Measurements from ENCODE around the gene RIOX2. TPM values are rescaled to one million over a fixed set of nuclear protein-coding genes. Genes with fewer than 3 reads are reported as not detected.

RIOX2 gene
- total RNA-seq, 2 experiments from 2014 or later, result 23.8 to 24.2 TPM

GRCh38 chr3:97979610-97980009, 7.4 kb upstream of the RIOX2 start:
- H3K27me3 Mint-ChIP-seq, result no peaks in the 10 kb centered on the region
- peaks cover 2% of the 10 kb centered on the region for H3K36me3 Mint-ChIP-seq
- H3K27ac Mint-ChIP-seq, result no peak overlapping the region
- POLR2A ChIA-PET, result no interaction called here
- no peak overlapping the region for H3K4me3 Mint-ChIP-seq
- peaks cover 23% of the 10 kb centered on the region for H3K4me1 Mint-ChIP-seq
- ATAC-seq (ENCODE audit: low read depth), result no peak
- no peaks in the 10 kb centered on the region for H3K9me3 Mint-ChIP-seq
- no peak for DNase-seq

- ATAC-seq (ENCODE audit: low read depth), result no peak
- POLR2A ChIA-PET, result no interaction called here
- H3K4me3 Mint-ChIP-seq, result peak overlapping the region; percentile 58
- no peak overlapping the region for H3K27ac Mint-ChIP-seq
- H3K4me1 Mint-ChIP-seq, result peaks cover 29% of the 10 kb centered on the region
- DNase-seq, result no peak
- no peaks in the 10 kb centered on the region for H3K9me3 Mint-ChIP-seq
- H3K27me3 Mint-ChIP-seq, result no peaks in the 10 kb centered on the region
- peaks cover 2% of the 10 kb centered on the region for H3K36me3 Mint-ChIP-seq
Observed at GRCh38 chr3:97975466-97975865, 3.2 kb upstream of the RIOX2 start.

- Mint-ChIP-seq H3K9me3 (no peaks in the 10 kb centered on the region), H3K4me1 (peaks cover 34% of the 10 kb centered on the region), H3K36me3 (peaks cover 2% of the 10 kb centered on the region), H3K27me3 (no peaks in the 10 kb centered on the region), H3K4me3 (peak overlapping the region; percentile 58), H3K27ac (no peak overlapping the region)
- POLR2A ChIA-PET, result no interaction called here
- no peak for DNase-seq
- no peak for ATAC-seq (ENCODE audit: low read depth)
Observed at GRCh38 chr3:97974996-97975395, 2.8 kb upstream of the RIOX2 start.

GRCh38 chr3:97972976-97973375, 745 bp upstream of the RIOX2 start:
- H3K4me3 Mint-ChIP-seq, result peak overlapping the region; percentile 65
- ATAC-seq (ENCODE audit: low read depth) (no peak), DNase-seq (no peak)
- H3K9me3 Mint-ChIP-seq, result no peaks in the 10 kb centered on the region
- H3K4me1 Mint-ChIP-seq, result peaks cover 51% of the 10 kb centered on the region
- POLR2A ChIA-PET, result no interaction called here
- peak overlapping the region; percentile 2 for H3K27ac Mint-ChIP-seq
- peaks cover 4% of the 10 kb centered on the region for H3K36me3 Mint-ChIP-seq
- H3K27me3 Mint-ChIP-seq, result no peaks in the 10 kb centered on the region

GRCh38 chr3:97970956-97971620, 1.1 kb downstream of the RIOX2 start:
- Mint-ChIP-seq H3K36me3 (peaks cover 9% of the 10 kb centered on the region), H3K9me3 (no peaks in the 10 kb centered on the region), H3K4me3 (peak overlapping the region; percentile 86), H3K27ac (peak overlapping the region; percentile 93), H3K4me1 (peaks cover 58% of the 10 kb centered on the region), H3K27me3 (no peaks in the 10 kb centered on the region)
- ATAC-seq (ENCODE audit: low read depth) (no peak), DNase-seq (no peak)
- POLR2A ChIA-PET, result interaction anchor here (0.8 to 1.8 kb wide), 2 partner anchors 20 to 150 kb away, joined by 3 to 10 read pairs; partner anchors contain the start of gene CRYBG3

GRCh38 chr3:97970156-97970555, 2.1 kb downstream of the RIOX2 start:
- H3K9me3 Mint-ChIP-seq, result no peaks in the 10 kb centered on the region
- ATAC-seq (ENCODE audit: low read depth) (no peak), DNase-seq (no peak)
- H3K36me3 Mint-ChIP-seq, result peaks cover 13% of the 10 kb centered on the region
- H3K4me3 Mint-ChIP-seq, result peak overlapping the region; percentile 86
- H3K4me1 Mint-ChIP-seq, result peaks cover 57% of the 10 kb centered on the region
- H3K27ac Mint-ChIP-seq, result peak overlapping the region; percentile 19
- no peaks in the 10 kb centered on the region for H3K27me3 Mint-ChIP-seq
- POLR2A ChIA-PET, result no interaction called here

GRCh38 chr3:97969541-97969940, 2.7 kb downstream of the RIOX2 start:
- POLR2A ChIA-PET, result interaction anchor here (1.0 kb wide), 1 partner anchor 144 kb away, joined by 3 read pairs; no protein-coding TSS in a partner anchor
- DNase-seq, result no peak
- Mint-ChIP-seq H3K9me3 (no peaks in the 10 kb centered on the region), H3K27me3 (no peaks in the 10 kb centered on the region), H3K4me1 (peaks cover 54% of the 10 kb centered on the region), H3K36me3 (peaks cover 13% of the 10 kb centered on the region), H3K27ac (peak overlapping the region; percentile 19), H3K4me3 (no peak overlapping the region)
- ATAC-seq (ENCODE audit: low read depth), result no peak

GRCh38 chr3:97968376-97968775, 3.9 kb downstream of the RIOX2 start:
- Mint-ChIP-seq H3K27me3 (no peaks in the 10 kb centered on the region), H3K27ac (peak overlapping the region; percentile 26), H3K4me3 (peak overlapping the region; percentile 41), H3K9me3 (no peaks in the 10 kb centered on the region), H3K36me3 (peaks cover 21% of the 10 kb centered on the region), H3K4me1 (peaks cover 55% of the 10 kb centered on the region)
- DNase-seq, result no peak
- ATAC-seq (ENCODE audit: low read depth), result peak; percentile 30
- POLR2A ChIA-PET, result interaction anchor here (0.7 to 1.0 kb wide), 2 partner anchors 143 to 146 kb away, joined by 3 to 4 read pairs; partner anchors contain the start of gene CRYBG3

- POLR2A ChIA-PET, result no interaction called here
- Mint-ChIP-seq H3K4me1 (peaks cover 54% of the 10 kb centered on the region), H3K36me3 (peaks cover 21% of the 10 kb centered on the region), H3K9me3 (no peaks in the 10 kb centered on the region), H3K27ac (peak overlapping the region; percentile 26), H3K4me3 (peak overlapping the region; percentile 41), H3K27me3 (no peaks in the 10 kb centered on the region)
- no peak for ATAC-seq (ENCODE audit: low read depth)
- no peak for DNase-seq
Observed at GRCh38 chr3:97967966-97968365, 4.3 kb downstream of the RIOX2 start.

- no peak overlapping the region for H3K27ac Mint-ChIP-seq
- no peaks in the 10 kb centered on the region for H3K9me3 Mint-ChIP-seq
- no peaks in the 10 kb centered on the region for H3K27me3 Mint-ChIP-seq
- ATAC-seq (ENCODE audit: low read depth) (no peak), DNase-seq (no peak)
- H3K36me3 Mint-ChIP-seq, result peaks cover 36% of the 10 kb centered on the region
- POLR2A ChIA-PET, result no interaction called here
- H3K4me1 Mint-ChIP-seq, result peaks cover 10% of the 10 kb centered on the region
- no peak overlapping the region for H3K4me3 Mint-ChIP-seq
Observed at GRCh38 chr3:97960993-97961766, 11.1 kb downstream of the RIOX2 start.

- Mint-ChIP-seq H3K9me3 (no peaks in the 10 kb centered on the region), H3K4me3 (no peak overlapping the region), H3K4me1 (peaks cover 10% of the 10 kb centered on the region), H3K27me3 (no peaks in the 10 kb centered on the region), H3K36me3 (peaks cover 32% of the 10 kb centered on the region), H3K27ac (no peak overlapping the region)
- ATAC-seq (ENCODE audit: low read depth) (no peak), DNase-seq (no peak)
- POLR2A ChIA-PET, result no interaction called here
Observed at GRCh38 chr3:97960551-97960950, 11.7 kb downstream of the RIOX2 start.

GRCh38 chr3:97959872-97960271, 12.4 kb downstream of the RIOX2 start:
- no peaks in the 10 kb centered on the region for H3K9me3 Mint-ChIP-seq
- H3K36me3 Mint-ChIP-seq, result peaks cover 32% of the 10 kb centered on the region
- no peak overlapping the region for H3K4me3 Mint-ChIP-seq

GRCh38 chr3:97958796-97959195, 13.4 kb downstream of the RIOX2 start:
- POLR2A ChIA-PET, result no interaction called here
- DNase-seq (no peak), ATAC-seq (ENCODE audit: low read depth) (no peak)
- H3K4me3 Mint-ChIP-seq, result no peak overlapping the region
- H3K36me3 Mint-ChIP-seq, result peaks cover 31% of the 10 kb centered on the region
- peaks cover 10% of the 10 kb centered on the region for H3K4me1 Mint-ChIP-seq
- no peaks in the 10 kb centered on the region for H3K27me3 Mint-ChIP-seq
- no peaks in the 10 kb centered on the region for H3K9me3 Mint-ChIP-seq
- no peak overlapping the region for H3K27ac Mint-ChIP-seq

More at GRCh38 chr3:97959872-97960271, 12.4 kb downstream of the RIOX2 start:
- POLR2A ChIA-PET, result interaction anchor here (0.6 kb wide), 1 partner anchor 49 kb away, joined by 5 read pairs; no protein-coding TSS in a partner anchor
- Mint-ChIP-seq H3K4me1 (peaks cover 11% of the 10 kb centered on the region), H3K27ac (no peak overlapping the region), H3K27me3 (no peaks in the 10 kb centered on the region)
- DNase-seq, result no peak
- ATAC-seq (ENCODE audit: low read depth), result no peak

GRCh38 chr3:97958396-97958795, 13.8 kb downstream of the RIOX2 start:
- Mint-ChIP-seq H3K4me1 (peaks cover 10% of the 10 kb centered on the region), H3K27ac (no peak overlapping the region), H3K4me3 (no peak overlapping the region), H3K27me3 (no peaks in the 10 kb centered on the region), H3K9me3 (no peaks in the 10 kb centered on the region), H3K36me3 (peaks cover 30% of the 10 kb centered on the region)
- no peak for ATAC-seq (ENCODE audit: low read depth)
- no peak for DNase-seq
- POLR2A ChIA-PET, result no interaction called here
